Ishikawa (cell line): ENCODE data around the gene RPL4.

Source experiments
- CREB1 ChIP-seq: IDR thresholded peaks from 2 replicates; pipeline ENCODE4 v1.6.1; 2012; ENCODE audit warnings: low read depth
- NFIC ChIP-seq: IDR thresholded peaks from 2 replicates; pipeline ENCODE4 v1.6.1; 2012
- RAD21 ChIP-seq: IDR thresholded peaks from 2 replicates; pipeline ENCODE4 v1.6.1; 2012; ENCODE audit warnings: low read depth
- REST ChIP-seq: IDR thresholded peaks from 2 replicates; pipeline ENCODE4 v1.6.1; 2012; ENCODE audit warnings: low read depth, mild to moderate bottlenecking
- TCF12 ChIP-seq: IDR thresholded peaks from 2 replicates; pipeline ENCODE4 v1.6.1; 2012; ENCODE audit warnings: low read depth
- TEAD4 ChIP-seq: IDR thresholded peaks from 2 replicates; pipeline ENCODE4 v1.6.1; 2012
- TF ChIP-seq, protein P1 (sequence below): IDR thresholded peaks from 2 replicates; pipeline ENCODE4 v1.6.1; 2012

GRCh38 chr15:66454143-66454542 is 50.5 kb downstream of the RPL4 start:
- no peak for TF ChIP-seq TEAD4
- TF ChIP-seq NFIC = no peak
- no peak for TF ChIP-seq CREB1
- TF ChIP-seq REST = no peak
- TF ChIP-seq, protein P1, sequence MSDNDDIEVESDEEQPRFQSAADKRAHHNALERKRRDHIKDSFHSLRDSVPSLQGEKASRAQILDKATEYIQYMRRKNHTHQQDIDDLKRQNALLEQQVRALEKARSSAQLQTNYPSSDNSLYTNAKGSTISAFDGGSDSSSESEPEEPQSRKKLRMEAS = no peak
- no peak for TF ChIP-seq TCF12
- no peak for TF ChIP-seq RAD21
